Mononuclear cell (primary cell): Measurements from ENCODE around the gene PTPN5. TPM values are rescaled to one million over a fixed set of nuclear protein-coding genes. Genes with fewer than 3 reads are reported as not detected.
"Not testable (repeated sequence)": the region's sequence is repeated elsewhere in the genome, so short reads cannot be mapped to it uniquely, and the experiment has no call there.

Experiments
- H3K27me3 ChIP-seq: 2 replicates; pipeline ENCODE4 v1.6.0; 2011; ENCODE audit warnings: low read length, control low read depth; ENCODE audit not compliant: insufficient read depth
- H3K4me1 ChIP-seq: 2 replicates; pipeline ENCODE4 v1.5.1; 2011; ENCODE audit warnings: mild to moderate bottlenecking, low read length, control low read depth; ENCODE audit not compliant: insufficient read depth
- H3K4me3 ChIP-seq: 2 replicates; pipeline ENCODE4 v1.5.1; 2011; ENCODE audit warnings: mild to moderate bottlenecking, low read length, moderate library complexity
- H3K9me3 ChIP-seq: 2 replicates; pipeline ENCODE4 v1.5.1; 2011; ENCODE audit warnings: low read depth, mild to moderate bottlenecking, control low read depth, low read length
- total RNA-seq: library from RNA; depleted of rRNA; stranded (reverse); fragments of >200 nt; gene quantifications from one replicate; pipeline ENCODE4 v1.2.3, GENCODE V29; 2012

Gene PTPN5
- total RNA-seq, 1 donor = not detected

GRCh38 chr11:18700872-18701271 is 90.7 kb downstream of the PTPN5 start:
- Histone ChIP-seq H3K27me3 (peaks cover 14% of the 10 kb centered on the region), H3K4me1 (peaks cover 43% of the 10 kb centered on the region), H3K4me3 (no peak overlapping the region), H3K9me3 (no peaks in the 10 kb centered on the region)

GRCh38 chr11:18700375-18700774 is 91.2 kb downstream of the PTPN5 start:
- no peaks in the 10 kb centered on the region for H3K9me3 ChIP-seq
- H3K27me3 ChIP-seq = peaks cover 9% of the 10 kb centered on the region
- H3K4me3 ChIP-seq = no peak overlapping the region
- H3K4me1 ChIP-seq = peaks cover 38% of the 10 kb centered on the region

GRCh38 chr11:18699848-18700261 is 91.7 kb downstream of the PTPN5 start:
- Histone ChIP-seq H3K27me3 (peaks cover 4% of the 10 kb centered on the region), H3K4me3 (no peak overlapping the region), H3K9me3 (no peaks in the 10 kb centered on the region), H3K4me1 (peaks cover 36% of the 10 kb centered on the region)

GRCh38 chr11:18699269-18699596 is 92.4 kb downstream of the PTPN5 start:
- Histone ChIP-seq H3K9me3 (no peaks in the 10 kb centered on the region), H3K4me3 (peak overlapping the region; percentile 57), H3K27me3 (no peaks in the 10 kb centered on the region), H3K4me1 (peaks cover 36% of the 10 kb centered on the region)

GRCh38 chr11:18698341-18699268 is 93.0 kb downstream of the PTPN5 start, which contains the start of gene TMEM86A:
Gene TMEM86A, plus strand, starts transcription at chr11:18698779. Its CDS starts 108 bp downstream, at chr11:18698887.
- no peaks in the 10 kb centered on the region for H3K27me3 ChIP-seq
- H3K9me3 ChIP-seq = no peaks in the 10 kb centered on the region
- H3K4me3 ChIP-seq = peak within 1 kb of the TSS; percentile 57
- peaks cover 36% of the 10 kb centered on the region for H3K4me1 ChIP-seq

- Histone ChIP-seq H3K27me3 (no peaks in the 10 kb centered on the region), H3K4me3 (no peak overlapping the region), H3K9me3 (no peaks in the 10 kb centered on the region), H3K4me1 (peaks cover 36% of the 10 kb centered on the region)
Observed at GRCh38 chr11:18697576-18697975, 94.0 kb downstream of the PTPN5 start.

- Histone ChIP-seq H3K4me3 (no peak overlapping the region), H3K9me3 (no peaks in the 10 kb centered on the region)
Observed at GRCh38 chr11:18696638-18697225, 94.9 kb downstream of the PTPN5 start.

GRCh38 chr11:18692941-18693760 is 98.4 kb downstream of the PTPN5 start:
- H3K27me3 ChIP-seq = no peaks in the 10 kb centered on the region
- H3K9me3 ChIP-seq = no peaks in the 10 kb centered on the region
- no peak overlapping the region for H3K4me3 ChIP-seq
- peaks cover 15% of the 10 kb centered on the region for H3K4me1 ChIP-seq

More at GRCh38 chr11:18696638-18697225, 94.9 kb downstream of the PTPN5 start:
- H3K27me3 ChIP-seq = no peaks in the 10 kb centered on the region
- H3K4me1 ChIP-seq = peaks cover 36% of the 10 kb centered on the region

- not testable (repeated sequence) for H3K27me3 ChIP-seq, H3K4me3 ChIP-seq, H3K4me1 ChIP-seq, H3K9me3 ChIP-seq
Observed at GRCh38 chr11:18691467-18692140, 100.0 kb downstream of the PTPN5 start.

- Histone ChIP-seq H3K27me3 (no peaks in the 10 kb centered on the region), H3K4me1 (no peaks in the 10 kb centered on the region), H3K4me3 (no peak overlapping the region), H3K9me3 (no peaks in the 10 kb centered on the region)
Observed at GRCh38 chr11:18684267-18684666, 107.3 kb downstream of the PTPN5 start.

- H3K4me1 ChIP-seq = no peaks in the 10 kb centered on the region
- no peaks in the 10 kb centered on the region for H3K27me3 ChIP-seq
- no peaks in the 10 kb centered on the region for H3K9me3 ChIP-seq
- no peak overlapping the region for H3K4me3 ChIP-seq
Observed at GRCh38 chr11:18682466-18682865, 109.1 kb downstream of the PTPN5 start.

GRCh38 chr11:18681949-18682348 is 109.6 kb downstream of the PTPN5 start:
- not testable (repeated sequence) for H3K4me1 ChIP-seq, H3K27me3 ChIP-seq, H3K4me3 ChIP-seq, H3K9me3 ChIP-seq
